ENCODE results near the gene HBE1. TPM values are rescaled to one million over a fixed set of nuclear protein-coding genes. Genes with fewer than 3 reads are reported as not detected.
A peak's percentile ranks its signal among the peaks of the same experiment; 100 is the strongest.

Gene HBE1
- total and polyA plus RNA-seq, 9 of the 15 experiments (the other 6 are each of a cell fraction or from before 2014, with no cell fraction given), result 612 to 10,250 (median 2,181) TPM

GRCh38 chr11:5246772-5247471 lies 22.8 kb downstream of the HBE1 start (continued):
- TF ChIP-seq, protein P1, sequence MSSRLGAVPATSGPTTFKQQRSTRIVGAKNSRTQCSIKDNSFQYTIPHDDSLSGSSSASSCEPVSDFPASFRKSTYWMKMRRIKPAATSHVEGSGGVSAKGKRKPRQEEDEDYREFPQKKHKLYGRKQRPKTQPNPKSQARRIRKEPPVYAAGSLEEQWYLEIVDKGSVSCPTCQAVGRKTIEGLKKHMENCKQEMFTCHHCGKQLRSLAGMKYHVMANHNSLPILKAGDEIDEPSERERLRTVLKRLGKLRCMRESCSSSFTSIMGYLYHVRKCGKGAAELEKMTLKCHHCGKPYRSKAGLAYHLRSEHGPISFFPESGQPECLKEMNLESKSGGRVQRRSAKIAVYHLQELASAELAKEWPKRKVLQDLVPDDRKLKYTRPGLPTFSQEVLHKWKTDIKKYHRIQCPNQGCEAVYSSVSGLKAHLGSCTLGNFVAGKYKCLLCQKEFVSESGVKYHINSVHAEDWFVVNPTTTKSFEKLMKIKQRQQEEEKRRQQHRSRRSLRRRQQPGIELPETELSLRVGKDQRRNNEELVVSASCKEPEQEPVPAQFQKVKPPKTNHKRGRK (tag; IDR thresholded peaks at IDR 0.05), result peak; percentile 81
- peak; percentile 75 to 86 for TF ChIP-seq MLLT1 (IDR thresholded peaks at IDR 0.05)
- no peak for TF ChIP-seq ZNF280B (CRISPR knock-in tag; IDR thresholded peaks at IDR 0.05)
- TF ChIP-seq, protein P2, sequence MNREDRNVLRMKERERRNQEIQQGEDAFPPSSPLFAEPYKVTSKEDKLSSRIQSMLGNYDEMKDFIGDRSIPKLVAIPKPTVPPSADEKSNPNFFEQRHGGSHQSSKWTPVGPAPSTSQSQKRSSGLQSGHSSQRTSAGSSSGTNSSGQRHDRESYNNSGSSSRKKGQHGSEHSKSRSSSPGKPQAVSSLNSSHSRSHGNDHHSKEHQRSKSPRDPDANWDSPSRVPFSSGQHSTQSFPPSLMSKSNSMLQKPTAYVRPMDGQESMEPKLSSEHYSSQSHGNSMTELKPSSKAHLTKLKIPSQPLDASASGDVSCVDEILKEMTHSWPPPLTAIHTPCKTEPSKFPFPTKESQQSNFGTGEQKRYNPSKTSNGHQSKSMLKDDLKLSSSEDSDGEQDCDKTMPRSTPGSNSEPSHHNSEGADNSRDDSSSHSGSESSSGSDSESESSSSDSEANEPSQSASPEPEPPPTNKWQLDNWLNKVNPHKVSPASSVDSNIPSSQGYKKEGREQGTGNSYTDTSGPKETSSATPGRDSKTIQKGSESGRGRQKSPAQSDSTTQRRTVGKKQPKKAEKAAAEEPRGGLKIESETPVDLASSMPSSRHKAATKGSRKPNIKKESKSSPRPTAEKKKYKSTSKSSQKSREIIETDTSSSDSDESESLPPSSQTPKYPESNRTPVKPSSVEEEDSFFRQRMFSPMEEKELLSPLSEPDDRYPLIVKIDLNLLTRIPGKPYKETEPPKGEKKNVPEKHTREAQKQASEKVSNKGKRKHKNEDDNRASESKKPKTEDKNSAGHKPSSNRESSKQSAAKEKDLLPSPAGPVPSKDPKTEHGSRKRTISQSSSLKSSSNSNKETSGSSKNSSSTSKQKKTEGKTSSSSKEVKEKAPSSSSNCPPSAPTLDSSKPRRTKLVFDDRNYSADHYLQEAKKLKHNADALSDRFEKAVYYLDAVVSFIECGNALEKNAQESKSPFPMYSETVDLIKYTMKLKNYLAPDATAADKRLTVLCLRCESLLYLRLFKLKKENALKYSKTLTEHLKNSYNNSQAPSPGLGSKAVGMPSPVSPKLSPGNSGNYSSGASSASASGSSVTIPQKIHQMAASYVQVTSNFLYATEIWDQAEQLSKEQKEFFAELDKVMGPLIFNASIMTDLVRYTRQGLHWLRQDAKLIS (CRISPR knock-in tag; IDR thresholded peaks at IDR 0.05), result no peak
- 0 out of 2 replicates have a peak, but pooled peaks have one; percentile 27 for TF ChIP-seq ELF2 (CRISPR knock-in tag; IDR thresholded peaks at IDR 0.05)
- no peak for TF ChIP-seq ZNF239 (CRISPR knock-in tag; IDR thresholded peaks at IDR 0.05)
- TF ChIP-seq FOXA1 (IDR thresholded peaks at IDR 0.05; ENCODE audit: borderline replicate concordance), result no peak
- TF ChIP-seq TAL1 (IDR thresholded peaks at IDR 0.05), result no peak
- no peak for TF ChIP-seq ZBTB12 (CRISPR knock-in tag; IDR thresholded peaks at IDR 0.05)
- no peak for TF ChIP-seq ZNF134 (CRISPR knock-in tag; conservative IDR thresholded peaks at IDR 0.05)
- no peak for TF ChIP-seq ZNF175 (CRISPR knock-in tag; IDR thresholded peaks at IDR 0.05; ENCODE audit: low read depth)
- TF ChIP-seq, protein P3, sequence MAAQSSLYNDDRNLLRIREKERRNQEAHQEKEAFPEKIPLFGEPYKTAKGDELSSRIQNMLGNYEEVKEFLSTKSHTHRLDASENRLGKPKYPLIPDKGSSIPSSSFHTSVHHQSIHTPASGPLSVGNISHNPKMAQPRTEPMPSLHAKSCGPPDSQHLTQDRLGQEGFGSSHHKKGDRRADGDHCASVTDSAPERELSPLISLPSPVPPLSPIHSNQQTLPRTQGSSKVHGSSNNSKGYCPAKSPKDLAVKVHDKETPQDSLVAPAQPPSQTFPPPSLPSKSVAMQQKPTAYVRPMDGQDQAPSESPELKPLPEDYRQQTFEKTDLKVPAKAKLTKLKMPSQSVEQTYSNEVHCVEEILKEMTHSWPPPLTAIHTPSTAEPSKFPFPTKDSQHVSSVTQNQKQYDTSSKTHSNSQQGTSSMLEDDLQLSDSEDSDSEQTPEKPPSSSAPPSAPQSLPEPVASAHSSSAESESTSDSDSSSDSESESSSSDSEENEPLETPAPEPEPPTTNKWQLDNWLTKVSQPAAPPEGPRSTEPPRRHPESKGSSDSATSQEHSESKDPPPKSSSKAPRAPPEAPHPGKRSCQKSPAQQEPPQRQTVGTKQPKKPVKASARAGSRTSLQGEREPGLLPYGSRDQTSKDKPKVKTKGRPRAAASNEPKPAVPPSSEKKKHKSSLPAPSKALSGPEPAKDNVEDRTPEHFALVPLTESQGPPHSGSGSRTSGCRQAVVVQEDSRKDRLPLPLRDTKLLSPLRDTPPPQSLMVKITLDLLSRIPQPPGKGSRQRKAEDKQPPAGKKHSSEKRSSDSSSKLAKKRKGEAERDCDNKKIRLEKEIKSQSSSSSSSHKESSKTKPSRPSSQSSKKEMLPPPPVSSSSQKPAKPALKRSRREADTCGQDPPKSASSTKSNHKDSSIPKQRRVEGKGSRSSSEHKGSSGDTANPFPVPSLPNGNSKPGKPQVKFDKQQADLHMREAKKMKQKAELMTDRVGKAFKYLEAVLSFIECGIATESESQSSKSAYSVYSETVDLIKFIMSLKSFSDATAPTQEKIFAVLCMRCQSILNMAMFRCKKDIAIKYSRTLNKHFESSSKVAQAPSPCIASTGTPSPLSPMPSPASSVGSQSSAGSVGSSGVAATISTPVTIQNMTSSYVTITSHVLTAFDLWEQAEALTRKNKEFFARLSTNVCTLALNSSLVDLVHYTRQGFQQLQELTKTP (IDR thresholded peaks at IDR 0.05; ENCODE audit: low read depth in 1 of 2, partially characterized antibody in 2 of 2), result no peak
- TF ChIP-seq BRF1 (IDR thresholded peaks at IDR 0.05; ENCODE audit: borderline replicate concordance, extremely low read depth, insufficient read length), result no peak

Data from K562 (cell line).